Epithelial cell of esophagus (primary cell): Measurements from ENCODE around the gene ABHD11.

Experiments used
- DNase-seq: peaks from one replicate; pipeline ENCODE4 v3.0.0; 2010; ENCODE audit warnings: low read depth
- H3K4me3 ChIP-seq: 2 replicates; pipeline ENCODE4 v1.5.1; 2011; ENCODE audit warnings: mild to moderate bottlenecking, low read length, control low read depth
- TF ChIP-seq, protein P1 (sequence below): IDR thresholded peaks from 2 replicates; pipeline ENCODE4 v1.5.1; 2011; ENCODE audit warnings: low read depth, mild to moderate bottlenecking, low read length, control low read depth, inconsistent platforms; ENCODE audit not compliant: insufficient read depth; ENCODE audit errors: missing control alignments

Gene ABHD11

DNA sequence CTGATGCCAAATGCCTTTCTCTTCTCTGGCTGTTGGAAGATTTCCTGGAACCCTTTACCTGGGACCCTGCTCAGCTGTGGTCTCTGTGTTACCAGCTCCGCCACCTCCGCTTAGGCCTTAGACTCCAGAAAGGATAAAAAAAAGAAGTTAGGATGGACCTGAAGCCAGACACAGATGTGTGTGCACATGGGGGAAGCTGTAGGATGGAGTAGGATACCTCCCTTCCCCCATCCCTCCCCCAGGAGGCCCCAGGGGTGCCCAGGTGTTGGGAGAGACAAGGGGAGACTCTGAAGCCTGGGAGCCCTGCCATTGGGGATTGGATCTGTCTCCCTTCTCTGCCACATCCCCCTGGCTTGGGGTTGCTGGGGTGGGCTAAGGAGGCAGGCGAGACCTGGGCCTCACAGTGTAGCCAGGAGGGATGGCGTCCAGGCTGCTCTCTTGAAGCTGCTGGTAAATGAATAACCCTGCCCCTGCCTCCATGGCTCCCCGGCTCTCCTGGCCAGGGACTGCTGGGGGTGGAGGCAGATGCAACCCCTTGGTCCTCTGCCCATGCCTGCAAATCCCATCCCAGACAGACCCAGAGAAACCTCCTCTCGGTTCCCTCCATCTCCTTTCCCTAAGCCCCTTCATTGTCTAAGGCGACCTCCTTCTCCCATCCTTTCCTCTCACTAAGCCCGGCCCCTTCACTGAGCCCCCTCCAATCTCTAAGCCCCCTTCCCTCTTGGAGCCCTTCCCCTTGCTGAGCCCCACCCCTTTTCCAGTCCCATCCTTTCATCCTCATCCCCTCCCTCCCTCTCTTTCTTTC lies 23.5 kb upstream of the ABHD11 start:
- no peak overlapping the region for H3K4me3 ChIP-seq
- DNase-seq, result no peak
- TF ChIP-seq, protein P1, sequence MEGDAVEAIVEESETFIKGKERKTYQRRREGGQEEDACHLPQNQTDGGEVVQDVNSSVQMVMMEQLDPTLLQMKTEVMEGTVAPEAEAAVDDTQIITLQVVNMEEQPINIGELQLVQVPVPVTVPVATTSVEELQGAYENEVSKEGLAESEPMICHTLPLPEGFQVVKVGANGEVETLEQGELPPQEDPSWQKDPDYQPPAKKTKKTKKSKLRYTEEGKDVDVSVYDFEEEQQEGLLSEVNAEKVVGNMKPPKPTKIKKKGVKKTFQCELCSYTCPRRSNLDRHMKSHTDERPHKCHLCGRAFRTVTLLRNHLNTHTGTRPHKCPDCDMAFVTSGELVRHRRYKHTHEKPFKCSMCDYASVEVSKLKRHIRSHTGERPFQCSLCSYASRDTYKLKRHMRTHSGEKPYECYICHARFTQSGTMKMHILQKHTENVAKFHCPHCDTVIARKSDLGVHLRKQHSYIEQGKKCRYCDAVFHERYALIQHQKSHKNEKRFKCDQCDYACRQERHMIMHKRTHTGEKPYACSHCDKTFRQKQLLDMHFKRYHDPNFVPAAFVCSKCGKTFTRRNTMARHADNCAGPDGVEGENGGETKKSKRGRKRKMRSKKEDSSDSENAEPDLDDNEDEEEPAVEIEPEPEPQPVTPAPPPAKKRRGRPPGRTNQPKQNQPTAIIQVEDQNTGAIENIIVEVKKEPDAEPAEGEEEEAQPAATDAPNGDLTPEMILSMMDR, result no peak

DNA sequence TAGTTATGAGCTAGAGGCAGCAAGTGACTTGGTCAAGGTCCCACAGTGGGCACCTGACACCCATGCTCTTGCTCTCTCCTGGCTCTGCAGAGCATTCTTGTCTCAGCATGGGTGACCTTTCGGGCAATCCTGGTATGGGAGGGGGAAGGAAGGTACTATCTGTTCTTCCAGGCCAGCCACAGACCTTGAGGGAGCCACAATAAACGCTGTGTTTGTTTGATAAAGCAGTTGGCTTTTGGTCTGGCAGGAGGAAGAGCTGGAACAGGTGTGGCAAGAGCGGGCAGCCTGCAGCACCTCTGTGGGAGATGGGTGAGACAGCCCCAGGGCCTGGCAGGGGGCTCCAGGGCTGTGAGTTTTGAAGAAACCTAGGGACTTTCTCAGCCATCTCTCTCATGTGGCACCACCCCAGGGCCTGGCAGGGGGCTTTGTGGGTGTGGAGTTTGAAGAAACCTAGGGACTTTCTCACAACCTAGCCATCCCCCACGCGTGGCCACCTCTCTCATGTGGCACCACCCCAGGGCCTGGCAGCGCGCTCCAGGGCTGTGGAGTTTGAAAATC lies 20.1 kb upstream of the ABHD11 start:
- H3K4me3 ChIP-seq, result no peak overlapping the region
- TF ChIP-seq, protein P1, result no peak
- DNase-seq, result no peak

DNA sequence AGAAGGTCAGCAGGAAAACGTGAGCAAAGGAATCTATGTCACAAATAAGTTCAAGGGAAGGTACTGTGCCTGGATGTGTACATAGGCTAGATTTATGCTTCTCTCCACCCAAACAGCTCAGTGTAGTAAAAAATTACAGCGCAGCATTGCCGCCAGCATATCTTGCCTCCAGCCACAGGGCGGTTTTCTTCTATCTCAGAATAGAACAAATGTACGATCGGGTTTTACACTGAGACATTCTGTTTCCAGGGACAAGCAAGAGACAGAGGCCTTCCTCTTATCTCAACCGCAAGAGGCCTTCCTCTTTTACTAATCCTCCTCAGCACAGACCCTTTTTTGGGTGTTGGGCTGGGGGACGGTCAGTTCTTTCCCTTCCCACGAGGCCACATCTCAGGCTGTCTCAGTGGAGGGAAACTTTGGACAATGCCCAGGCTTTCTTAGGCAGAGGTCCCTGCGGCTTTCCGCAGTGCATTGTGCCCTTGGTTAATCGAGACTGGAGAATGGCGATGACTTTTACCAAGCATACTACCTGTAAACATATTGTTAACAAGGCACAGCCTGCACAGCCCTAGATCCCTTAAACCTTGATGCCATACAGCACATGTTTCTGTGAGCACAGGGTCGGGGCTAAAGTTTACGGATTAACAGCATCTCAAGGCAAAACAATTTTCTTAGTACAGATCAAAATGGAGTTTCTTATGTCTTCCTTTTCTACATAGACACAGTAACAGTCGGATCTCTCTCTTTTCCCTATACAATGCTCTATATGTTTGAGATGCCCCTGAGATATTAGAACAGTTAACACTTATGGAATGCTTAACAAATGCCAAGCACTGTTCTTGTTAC lies 11.6 kb upstream of the ABHD11 start:
- no peak for DNase-seq
- H3K4me3 ChIP-seq, result no peak overlapping the region
- TF ChIP-seq, protein P1, result no peak

DNA sequence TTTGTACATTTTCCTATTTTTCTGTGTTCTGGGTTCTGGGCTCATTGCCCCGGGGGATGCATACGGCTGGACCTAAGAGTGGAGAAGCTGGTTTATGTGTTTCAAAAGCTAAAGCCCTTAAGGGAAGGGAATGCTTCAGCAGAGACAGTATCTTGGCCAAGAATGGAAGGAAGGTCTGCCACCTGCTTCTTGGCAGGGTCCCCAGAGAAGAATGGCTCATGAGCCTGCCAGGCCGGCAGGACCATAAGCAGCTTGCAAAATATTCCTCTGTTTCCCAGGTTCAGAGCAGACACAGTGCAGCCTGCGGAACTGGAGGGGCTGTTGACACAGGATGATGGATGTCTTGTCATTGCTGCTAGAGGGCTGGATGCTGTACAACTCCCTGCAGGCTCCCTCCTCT lies 7.8 kb upstream of the ABHD11 start:
- H3K4me3 ChIP-seq, result no peak overlapping the region
- DNase-seq, result no peak
- TF ChIP-seq, protein P1, result no peak

GRCh38 chr7:73742753-73743641 lies 4.4 kb upstream of the ABHD11 start:
- peak; percentile 16 for DNase-seq
- no peak overlapping the region for H3K4me3 ChIP-seq
- TF ChIP-seq, protein P1, result no peak

DNA sequence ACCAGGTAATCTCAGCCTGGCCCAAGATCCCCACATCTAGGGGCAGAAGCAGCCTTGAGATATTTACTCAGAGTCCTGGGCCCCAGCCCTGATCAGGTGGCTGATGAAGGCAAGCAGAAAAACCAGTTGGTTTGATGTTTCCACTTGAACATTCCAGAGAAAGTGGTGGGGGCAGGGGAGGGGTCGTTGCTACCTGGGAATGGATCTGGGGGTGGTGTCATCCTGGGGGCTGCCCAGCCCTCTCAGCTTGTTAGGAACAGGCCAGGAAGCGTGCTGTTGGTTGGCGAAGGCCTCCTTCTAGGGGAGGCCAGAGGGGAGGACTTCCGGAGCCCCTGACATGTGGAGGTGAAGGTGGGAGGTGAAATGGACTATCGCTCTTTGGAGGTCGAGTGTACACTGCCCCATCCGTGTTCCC lies 3.7 kb upstream of the ABHD11 start:
- no peak overlapping the region for H3K4me3 ChIP-seq
- TF ChIP-seq, protein P1, result no peak
- no peak for DNase-seq
